ENCODE results near the gene PLXNB3.

The PLXNB3 gene

GRCh38 chrX:153824348-153824747, 60.3 kb downstream of the PLXNB3 start:
- Histone ChIP-seq H3K9me2 (replicated peaks; ENCODE audit: insufficient read depth, low read length) (no peaks in the 10 kb centered on the region), H3K4me3 (ENCODE audit: low read length) (no peak overlapping the region), H3K4me1 (ENCODE audit: low read length) (no peaks in the 10 kb centered on the region), H3K9me3 (replicated peaks; ENCODE audit: insufficient read depth, low read length) (no peaks in the 10 kb centered on the region), H3K9ac (ENCODE audit: low read length) (no peak overlapping the region), H3K27me3 (replicated peaks; ENCODE audit: insufficient read depth, low read length) (peaks cover 48% of the 10 kb centered on the region), H2AFZ (ENCODE audit: low read length) (no peak overlapping the region), H3K4me2 (ENCODE audit: low read depth, low read length) (no peak overlapping the region), H3K36me3 (replicated peaks; ENCODE audit: insufficient read depth, low read length) (no peaks in the 10 kb centered on the region), H4K20me1 (ENCODE audit: insufficient read depth, low read length) (no peaks in the 10 kb centered on the region), H3K79me2 (ENCODE audit: low read length) (no peaks in the 10 kb centered on the region), H3K27ac (ENCODE audit: low read length) (no peak overlapping the region), H3F3A (ENCODE audit: insufficient read depth, low read length) (no peaks in the 10 kb centered on the region)
- no peak for TF ChIP-seq EZH2phosphoT487 (IDR thresholded peaks at IDR 0.05; ENCODE audit: low read length)
- TF ChIP-seq EZH2 (optimal IDR thresholded peaks at IDR 0.05; ENCODE audit: low read depth, low read length) = no peak
- no peak for TF ChIP-seq CTCF (IDR thresholded peaks at IDR 0.05; ENCODE audit: low read length)
- DNase-seq = no peak

DNA sequence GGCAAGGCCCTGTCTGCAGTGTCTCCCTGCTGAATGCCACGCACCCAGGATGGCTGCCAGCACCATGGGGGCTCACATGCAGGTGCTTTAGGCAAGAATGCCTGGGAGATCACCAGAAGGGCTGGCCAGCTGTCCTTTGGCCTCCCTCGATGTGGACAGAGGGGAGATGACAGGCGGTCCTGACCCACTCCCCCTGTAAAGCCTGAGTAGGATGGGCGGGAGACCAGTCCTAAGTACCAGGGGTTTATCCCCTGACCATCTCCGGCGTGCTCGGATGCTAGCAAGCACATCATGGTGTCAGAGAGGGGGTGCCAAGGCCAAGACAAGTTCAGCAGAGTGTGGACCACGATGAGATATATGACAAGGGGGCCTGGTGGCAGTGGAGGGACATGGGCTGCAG, 61.0 kb downstream of the PLXNB3 start:
- Histone ChIP-seq H3K27me3 (replicated peaks; ENCODE audit: insufficient read depth, low read length) (peaks cover 52% of the 10 kb centered on the region), H3K36me3 (replicated peaks; ENCODE audit: insufficient read depth, low read length) (no peaks in the 10 kb centered on the region), H3K4me2 (ENCODE audit: low read depth, low read length) (no peak overlapping the region), H3K4me3 (ENCODE audit: low read length) (no peak overlapping the region), H4K20me1 (ENCODE audit: insufficient read depth, low read length) (no peaks in the 10 kb centered on the region), H3K4me1 (ENCODE audit: low read length) (no peaks in the 10 kb centered on the region), H3F3A (ENCODE audit: insufficient read depth, low read length) (no peaks in the 10 kb centered on the region), H3K9me3 (replicated peaks; ENCODE audit: insufficient read depth, low read length) (no peaks in the 10 kb centered on the region), H3K27ac (ENCODE audit: low read length) (no peak overlapping the region), H3K79me2 (ENCODE audit: low read length) (no peaks in the 10 kb centered on the region), H3K9me2 (replicated peaks; ENCODE audit: insufficient read depth, low read length) (no peaks in the 10 kb centered on the region), H3K9ac (ENCODE audit: low read length) (no peak overlapping the region), H2AFZ (ENCODE audit: low read length) (no peak overlapping the region)
- DNase-seq = no peak
- TF ChIP-seq CTCF (IDR thresholded peaks at IDR 0.05; ENCODE audit: low read length) (no peak), EZH2 (optimal IDR thresholded peaks at IDR 0.05; ENCODE audit: low read depth, low read length) (no peak), EZH2phosphoT487 (IDR thresholded peaks at IDR 0.05; ENCODE audit: low read length) (no peak)

Data from MM.1S (cell line).